HS-27A (cell line): ENCODE data around the gene SNRPF.
"Not testable (repeated sequence)": the region's sequence is repeated elsewhere in the genome, so short reads cannot be mapped to it uniquely, and the experiment has no call there.

Experiments
- DNase-seq: peaks from one replicate; pipeline ENCODE4 v3.0.0-alpha.2; 2012; ENCODE audit warnings: low read depth, missing footprints

SNRPF gene

DNA sequence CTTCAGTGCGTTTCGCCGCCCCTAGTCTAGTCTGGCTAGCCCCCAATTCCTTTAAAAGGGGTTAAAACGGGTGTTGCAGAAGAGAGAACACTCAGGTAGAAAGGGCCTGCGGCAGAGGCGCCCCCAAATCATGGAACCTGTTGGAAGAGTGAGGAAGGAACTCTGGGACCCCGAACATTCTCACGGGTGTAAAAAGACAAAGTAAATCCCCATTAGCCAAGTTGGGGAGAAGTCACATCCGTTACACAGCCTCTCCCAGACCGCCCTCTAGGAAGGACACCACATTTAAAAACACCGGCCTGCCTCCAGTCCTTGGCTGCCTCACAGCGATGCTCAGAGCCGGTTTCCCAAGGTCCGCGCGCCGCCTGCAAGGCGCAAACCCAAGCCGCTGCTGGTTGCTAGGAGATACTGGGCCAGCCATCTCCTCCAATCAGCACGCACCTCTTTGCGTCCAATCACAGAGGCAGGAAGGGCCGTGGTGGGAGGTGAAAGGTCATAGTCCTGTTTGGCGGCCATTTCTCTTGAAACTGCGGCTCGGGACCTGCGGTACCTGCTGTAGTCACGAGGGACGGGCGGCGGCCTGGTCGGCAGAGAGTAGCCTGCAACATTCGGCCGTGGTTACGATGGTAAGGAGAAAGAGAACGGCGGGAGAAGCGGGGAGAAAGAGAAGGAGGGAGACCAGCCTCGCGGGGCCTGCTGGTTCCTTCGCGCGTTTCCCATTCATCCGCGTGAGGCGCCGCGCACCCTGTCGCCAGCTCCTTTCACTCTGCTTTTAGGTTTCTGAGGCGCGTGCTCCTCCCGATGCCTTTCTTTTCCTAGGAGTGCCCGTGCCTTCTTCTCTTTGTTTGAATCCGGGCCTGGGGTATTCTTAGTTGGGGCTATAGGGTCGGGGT is at the start of gene SNRPF:
SNRPF (plus strand) TSS at position 502 of the 893 bp plus-strand sequence; CDS start at position 624, 122 bp downstream.
- peak; percentile 82 for DNase-seq

DNA sequence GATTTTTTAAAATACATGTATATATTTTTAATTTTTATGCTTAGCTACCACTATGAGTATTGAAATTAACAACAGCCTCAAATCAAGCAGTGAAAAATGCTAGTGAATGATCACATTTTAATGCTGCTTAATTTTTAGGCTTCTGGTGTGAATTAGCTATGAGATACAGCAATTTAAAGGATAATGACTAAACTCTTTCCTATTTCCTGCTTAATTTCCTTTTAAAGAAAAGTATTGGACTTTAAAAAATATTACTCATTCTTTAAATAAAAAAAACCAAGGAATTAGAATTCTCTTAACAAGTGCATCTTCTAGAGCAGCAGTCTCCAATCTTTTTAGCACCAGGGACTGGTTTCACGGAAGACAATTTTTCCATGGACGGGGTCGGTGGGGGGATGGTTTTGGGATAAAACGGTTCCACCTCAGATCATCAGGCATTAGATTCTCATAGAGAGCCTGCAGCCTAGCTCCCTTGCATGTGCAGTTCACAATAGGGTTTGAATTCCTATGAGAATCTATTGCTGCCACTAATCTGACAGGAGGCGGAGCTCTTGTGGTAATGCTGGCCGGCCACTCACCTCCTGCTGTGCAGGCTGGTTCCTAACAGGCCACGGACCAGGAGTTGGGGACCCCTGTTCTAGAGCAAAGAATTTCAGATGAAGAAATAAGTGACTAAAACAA is 49.6 kb upstream of the SNRPF start:
- no peak for DNase-seq

GRCh38 chr12:95810411-95810810 is 48.3 kb upstream of the SNRPF start:
- no peak for DNase-seq

DNA sequence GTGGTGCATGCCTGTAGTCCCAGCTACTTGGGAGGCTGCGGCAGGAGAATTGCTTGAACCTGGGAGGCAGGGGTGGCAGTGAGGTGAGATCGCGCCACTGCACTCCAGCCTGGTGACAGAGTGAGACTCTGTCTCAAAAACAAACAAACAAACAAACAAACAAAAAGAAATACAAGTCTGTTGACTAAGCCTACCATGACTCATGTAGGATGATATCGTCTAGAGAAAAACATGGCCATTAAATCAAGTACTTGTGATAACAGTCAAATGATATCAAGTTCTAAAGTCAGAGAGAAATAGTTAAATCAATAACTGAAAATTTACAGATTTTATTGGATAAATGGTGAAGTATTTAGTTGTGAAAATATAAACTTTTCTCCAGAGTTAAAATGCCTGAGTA is 46.6 kb upstream of the SNRPF start:
- DNase-seq: not testable (repeated sequence)

- DNase-seq: no peak
These were observed 43.0 kb upstream of the SNRPF start for GRCh38 chr12:95815632-95816212.

GRCh38 chr12:95820096-95820703 is 38.6 kb upstream of the SNRPF start:
- no peak for DNase-seq

DNA sequence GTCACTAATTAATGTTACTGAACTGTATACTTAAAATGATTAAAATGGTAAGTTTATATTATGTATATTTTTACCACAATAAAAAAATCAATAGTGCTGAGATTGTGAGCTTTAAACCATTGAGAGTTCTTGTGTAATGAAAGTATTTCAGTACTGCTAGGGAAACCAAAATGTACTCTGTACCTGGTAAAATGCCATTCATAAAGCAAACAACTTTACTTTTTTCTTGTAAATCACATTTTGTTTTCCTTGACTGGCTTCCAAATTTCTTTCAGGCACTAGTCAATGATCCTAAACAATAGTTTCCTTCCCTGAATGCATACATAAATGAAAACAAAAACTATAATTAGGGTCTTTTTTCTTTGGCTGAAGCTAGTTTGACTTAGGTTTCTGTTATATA is 29.4 kb upstream of the SNRPF start:
- no peak for DNase-seq

DNA sequence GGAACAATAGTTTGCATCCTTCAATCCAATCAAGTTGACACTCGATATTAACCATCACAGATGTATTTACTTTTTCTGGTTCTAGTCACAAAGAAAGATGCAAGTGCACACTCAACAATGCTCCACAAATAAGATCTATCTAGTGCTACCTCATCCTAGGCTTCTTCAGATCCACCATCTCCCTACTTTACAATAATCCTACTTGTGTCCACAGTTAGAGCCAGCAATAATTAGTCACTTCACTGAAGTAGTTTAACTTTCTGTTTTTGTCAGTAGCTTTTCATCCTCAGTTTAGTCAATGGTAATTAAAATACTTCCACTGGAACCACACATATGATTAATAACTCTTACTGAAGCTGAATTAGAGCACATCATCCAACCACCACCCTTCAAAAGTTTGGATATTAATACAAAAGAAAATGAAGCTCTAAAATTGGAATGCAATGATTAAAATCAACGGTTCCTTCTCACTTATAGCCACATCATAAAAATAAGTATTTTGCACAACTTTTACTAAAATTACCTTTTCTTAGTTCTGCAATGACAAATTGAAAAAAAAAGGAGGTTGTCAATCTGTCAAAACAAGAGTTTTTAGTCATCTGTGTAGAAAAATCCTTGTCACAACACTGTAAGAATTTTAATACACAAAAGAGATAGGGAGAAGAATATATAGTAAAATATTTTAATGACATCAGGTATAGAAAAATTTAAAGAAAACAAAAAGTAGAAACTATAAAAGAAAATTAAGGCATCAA is 28.2 kb upstream of the SNRPF start:
- no peak for DNase-seq

GRCh38 chr12:95834572-95834971 is 24.2 kb upstream of the SNRPF start:
- no peak for DNase-seq

- DNase-seq: no peak
These were observed 22.6 kb upstream of the SNRPF start for GRCh38 chr12:95836185-95836609.

- DNase-seq: no peak
These were observed 22.0 kb upstream of the SNRPF start for GRCh38 chr12:95836630-95837239.

GRCh38 chr12:95837240-95838038 is 21.3 kb upstream of the SNRPF start:
- no peak for DNase-seq

DNA sequence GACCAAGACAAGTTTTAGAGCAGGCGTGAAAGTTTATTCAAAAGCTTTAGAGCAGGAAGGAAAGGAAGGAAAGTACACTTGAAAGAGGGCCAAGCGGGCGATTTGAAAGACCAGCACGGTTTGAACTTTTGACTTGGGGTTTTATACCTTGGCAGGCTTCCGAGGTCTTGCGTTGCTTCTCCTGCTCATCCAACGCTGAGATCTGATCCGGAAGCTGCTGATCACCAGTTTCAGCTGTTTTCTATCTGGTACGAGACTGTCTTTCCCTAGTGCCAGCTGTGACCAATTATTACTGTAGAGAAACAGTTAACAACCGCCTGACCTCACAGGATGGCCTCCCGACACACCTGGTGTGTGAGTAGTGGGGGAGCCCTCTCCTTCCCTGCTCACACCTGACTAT is 20.6 kb upstream of the SNRPF start:
- DNase-seq: no peak

- DNase-seq: not testable (repeated sequence)
These were observed 16.3 kb upstream of the SNRPF start for GRCh38 chr12:95842426-95842825.

DNA sequence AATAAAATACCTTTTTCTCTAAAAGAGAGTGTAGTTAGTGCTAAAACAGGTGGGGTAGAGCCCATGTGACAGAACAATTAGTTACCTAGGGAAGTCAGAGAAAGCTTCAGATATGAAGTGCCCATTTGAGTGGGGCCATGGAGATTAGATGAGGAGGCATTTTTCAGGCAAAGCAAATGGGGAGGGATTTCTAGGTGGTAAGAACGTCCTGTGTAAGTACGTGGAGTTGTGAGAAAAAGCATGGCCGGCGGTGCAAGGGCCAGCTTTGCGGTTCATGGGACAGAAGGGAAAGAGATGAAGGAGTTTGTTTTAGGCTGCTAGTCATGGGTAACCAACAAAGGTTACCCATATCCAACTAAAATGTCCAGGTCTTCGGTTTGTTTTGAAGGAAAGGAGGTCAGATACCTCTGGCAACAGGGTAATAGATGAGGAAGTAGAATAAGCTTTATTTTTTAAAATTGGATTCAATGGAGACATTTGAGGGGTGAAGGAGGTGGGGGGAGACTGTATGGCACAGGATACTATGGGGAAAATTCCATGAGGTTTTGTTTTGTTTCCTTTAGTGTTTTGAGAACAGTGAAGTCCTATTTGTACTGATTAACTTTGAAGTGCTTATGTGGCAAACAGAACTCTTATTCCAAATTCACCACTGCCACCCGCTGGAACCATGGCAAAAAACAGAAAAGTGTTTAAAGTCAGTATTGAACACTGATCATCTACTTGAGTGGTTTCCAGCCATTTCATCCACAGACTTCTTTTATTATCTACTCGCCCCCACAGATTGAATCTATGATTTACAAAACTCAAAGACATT is 10.0 kb upstream of the SNRPF start:
- no peak for DNase-seq

GRCh38 chr12:95851606-95852005 is 7.1 kb upstream of the SNRPF start:
- no peak for DNase-seq

DNA sequence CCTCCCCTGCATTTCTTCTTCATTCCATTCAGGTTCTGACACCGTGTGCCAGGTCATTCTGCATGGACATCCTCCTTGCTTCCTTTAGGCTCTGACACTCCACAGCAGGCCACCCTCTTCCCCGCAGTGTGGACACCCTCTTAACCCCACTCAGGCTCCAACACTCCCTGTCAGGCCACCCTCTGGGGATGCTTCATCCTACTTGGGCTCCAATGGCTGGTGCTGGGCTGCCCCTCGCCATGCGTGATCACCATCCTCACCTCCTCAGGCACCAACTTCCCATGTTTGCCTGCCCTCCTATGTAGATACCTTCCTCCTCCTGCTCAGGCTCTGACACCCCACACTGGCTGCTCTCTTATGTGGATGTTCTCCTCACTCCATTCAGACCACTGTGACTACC is 6.6 kb upstream of the SNRPF start:
- DNase-seq: no peak

GRCh38 chr12:95857156-95857555 is 1.6 kb upstream of the SNRPF start:
- no peak for DNase-seq

DNA sequence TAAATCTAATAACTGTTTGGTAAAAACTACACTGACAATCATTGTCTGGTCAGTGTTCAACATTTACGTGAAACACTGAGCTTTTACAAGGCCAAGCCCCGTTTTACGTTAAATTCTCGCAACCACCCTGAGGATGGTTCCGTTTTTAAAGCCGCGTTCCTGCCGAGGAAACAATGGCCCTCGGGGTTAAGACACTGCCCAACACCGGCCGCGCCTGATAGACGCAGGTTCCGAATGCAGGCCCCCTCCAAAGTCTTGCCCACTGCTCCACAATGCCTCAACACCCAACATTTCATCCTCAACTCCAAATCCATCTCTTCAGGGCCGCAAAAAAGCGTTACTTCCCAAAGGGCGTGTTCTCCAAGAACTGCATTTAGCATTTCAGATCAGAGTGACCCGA is 953 bp upstream of the SNRPF start:
- no peak for DNase-seq
